ENCODE results near the gene SSRP1.

GRCh38 chr11:57348636-57349313 is 13.1 kb upstream of the SSRP1 start:
- TF ChIP-seq CTCF (IDR thresholded peaks at IDR 0.05) (no peak), POLR2A (IDR thresholded peaks at IDR 0.05) (no peak)

All from uterus (tissue), 2 donors.